Measurements from ENCODE around the gene GPC2.
A peak's percentile ranks its signal among the peaks of the same experiment; 100 is the strongest.
"Not testable (repeated sequence)": the region's sequence is repeated elsewhere in the genome, so short reads cannot be mapped to it uniquely, and the experiment has no call there.

The GPC2 gene

DNA sequence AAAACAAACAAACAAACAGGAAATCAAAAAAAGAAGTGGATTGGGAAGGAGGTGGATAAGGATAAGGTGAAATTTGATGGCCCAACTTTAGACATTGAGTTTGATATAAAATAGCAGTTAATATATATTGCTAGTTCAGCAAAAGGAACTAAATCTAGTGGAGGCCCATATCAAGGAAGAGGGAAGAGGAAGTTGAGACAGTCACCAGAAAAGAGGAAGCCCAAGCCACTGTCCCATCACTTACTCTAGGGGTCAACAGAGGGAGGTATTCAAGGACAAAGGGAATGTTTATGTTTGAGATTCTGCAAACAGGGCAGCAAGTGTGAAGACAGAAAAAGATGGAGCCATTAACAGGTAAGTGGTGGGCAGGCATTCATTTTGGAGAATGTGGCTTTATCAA lies 24.8 kb downstream of the GPC2 start:
- DNase-seq (ENCODE audit: low spot score) (no peak), FAIRE-seq (no peak)

DNA sequence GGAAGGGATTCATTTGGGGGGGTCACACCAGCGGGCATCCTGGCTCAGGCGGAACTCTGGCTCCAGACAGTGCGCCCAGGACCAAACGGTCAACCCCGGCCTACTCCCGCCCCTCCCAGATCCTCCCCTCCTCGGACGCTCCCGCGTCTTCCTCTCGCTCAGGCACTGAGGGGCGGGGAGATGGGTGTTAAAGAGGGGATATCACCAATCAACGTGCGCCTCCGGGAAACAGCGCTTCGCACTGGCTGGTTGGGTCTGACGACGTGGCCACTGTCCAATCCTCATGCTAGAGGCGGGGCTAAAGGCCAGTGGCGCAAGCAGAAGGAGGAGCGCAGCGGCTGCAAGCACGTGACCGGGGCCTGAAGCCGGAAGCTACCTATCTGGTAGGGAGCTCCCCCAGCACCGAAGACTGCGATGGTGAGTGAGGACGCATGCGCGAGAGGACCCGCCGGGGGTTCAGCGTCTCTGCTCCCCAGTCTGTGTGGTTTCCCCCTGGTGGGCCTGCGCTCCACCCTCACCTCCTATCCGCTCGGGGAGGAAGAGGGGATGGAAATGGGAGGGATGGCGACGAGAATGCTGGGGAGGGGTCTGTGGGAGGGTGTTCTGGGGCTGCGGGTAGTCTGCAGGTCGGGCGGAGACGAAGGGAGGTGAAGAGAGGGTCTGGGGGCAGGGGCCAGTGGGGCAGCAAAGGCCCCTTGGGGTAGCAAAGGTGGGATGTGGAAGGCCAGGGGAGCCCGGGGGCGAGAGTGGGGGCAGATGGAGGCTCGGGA lies 28.4 kb downstream of the GPC2 start, which contains the start of gene LAMTOR4:
TSS of gene LAMTOR4 (plus strand) at position 360 of the 770 bp plus-strand sequence. CDS start at position 415, 55 bp downstream.
- DNase-seq (ENCODE audit: low spot score) = peak; percentile 100
- FAIRE-seq = peak; percentile 98

GRCh38 chr7:100148225-100148558 lies 29.0 kb downstream of the GPC2 start:
- DNase-seq (ENCODE audit: low spot score) (no peak), FAIRE-seq (no peak)

DNA sequence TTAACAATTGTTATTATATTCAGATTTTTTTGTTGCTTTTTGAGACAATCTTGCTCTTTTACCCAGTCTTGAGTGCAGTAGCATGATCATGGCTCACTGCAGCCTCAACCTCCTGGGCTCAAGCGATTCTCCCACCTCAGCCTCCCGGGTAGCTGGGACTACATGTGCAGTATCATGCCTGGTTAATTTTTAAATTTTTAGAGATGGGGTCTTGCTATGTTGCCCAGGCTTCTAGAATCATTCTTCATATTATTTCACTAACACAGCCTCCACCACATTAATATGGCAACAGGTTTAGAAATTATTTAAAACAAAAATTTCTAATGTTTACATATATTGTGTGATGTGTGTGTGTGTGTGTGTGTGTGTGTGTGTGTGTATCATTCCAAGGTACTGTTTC lies 29.9 kb downstream of the GPC2 start:
- DNase-seq (ENCODE audit: low spot score) = no peak
- no peak for FAIRE-seq

- not testable (repeated sequence) for DNase-seq (ENCODE audit: low spot score); FAIRE-seq
Observed at GRCh38 chr7:100146350-100146749, 30.8 kb downstream of the GPC2 start.

GRCh38 chr7:100142461-100142860 lies 34.7 kb downstream of the GPC2 start:
- FAIRE-seq (no peak), DNase-seq (ENCODE audit: low spot score) (no peak)

- no peak for DNase-seq (ENCODE audit: low spot score)
- no peak for FAIRE-seq
Observed at GRCh38 chr7:100141555-100141949, 35.6 kb downstream of the GPC2 start.

DNA sequence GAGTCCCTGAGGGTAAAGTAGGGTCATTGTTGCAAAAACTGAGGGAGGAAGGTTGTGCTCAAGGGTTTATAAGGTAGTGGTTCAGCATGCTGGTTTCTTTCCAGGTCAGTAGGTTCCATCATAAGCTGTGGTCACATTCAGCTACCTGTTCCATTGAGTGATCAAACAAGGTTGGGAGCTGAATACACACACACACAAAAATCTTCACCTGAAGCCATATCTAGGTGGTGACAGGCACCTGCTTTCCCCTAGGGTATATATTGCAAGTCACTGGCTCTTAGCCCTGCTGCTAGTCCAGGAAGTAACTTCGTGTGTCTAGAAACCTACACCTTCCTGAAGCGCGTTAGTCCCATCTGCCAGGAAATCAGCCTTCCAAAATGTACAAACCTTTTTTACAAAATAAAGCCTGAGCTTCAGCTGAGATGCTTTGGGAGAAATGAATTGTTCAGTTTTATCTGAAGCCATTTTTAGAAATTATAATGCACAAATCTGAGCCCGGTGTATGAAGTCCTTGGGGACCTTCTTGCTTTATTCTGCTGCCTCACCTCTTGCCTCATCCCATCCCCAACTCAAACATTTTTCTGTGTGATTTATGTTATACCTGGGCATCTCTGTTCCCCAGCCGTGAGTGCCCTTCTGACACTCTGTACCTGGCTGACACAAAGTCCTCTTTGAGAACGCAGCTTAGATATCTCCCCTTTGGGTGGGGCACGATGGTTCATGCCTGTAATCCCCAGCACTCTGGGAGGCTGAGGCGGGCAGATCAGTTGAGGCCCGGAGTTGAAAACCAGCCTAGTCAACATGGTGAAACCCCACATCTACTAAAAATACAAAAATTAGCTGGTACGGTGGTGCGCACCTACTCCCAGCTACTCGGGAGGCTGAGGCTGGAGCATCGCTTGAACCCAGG lies 39.1 kb downstream of the GPC2 start:
- DNase-seq (ENCODE audit: low spot score) (no peak), FAIRE-seq (no peak)

DNA sequence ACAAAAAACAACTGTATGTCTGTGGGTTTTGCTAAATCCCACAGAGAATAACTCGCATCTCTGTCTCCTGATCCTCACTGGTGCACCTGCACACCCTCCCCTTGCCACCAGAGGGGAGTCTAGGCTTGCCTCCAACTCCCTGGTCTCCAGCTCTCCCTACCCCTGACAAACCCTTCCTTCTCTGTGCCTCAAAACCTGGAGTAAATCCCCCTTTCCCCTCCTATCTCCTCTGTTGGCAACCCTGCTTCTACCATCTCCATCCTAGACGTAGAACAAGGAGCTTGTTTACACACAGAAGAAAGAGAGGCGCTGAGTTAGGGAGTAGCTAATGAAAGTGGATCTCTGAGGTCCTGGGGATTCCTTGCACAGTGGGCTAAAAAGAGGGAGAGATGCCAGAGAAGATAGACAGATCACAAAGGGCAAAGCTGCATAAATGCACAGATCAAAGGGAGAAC lies 44.5 kb downstream of the GPC2 start:
- peak; percentile 87 for DNase-seq (ENCODE audit: low spot score)
- FAIRE-seq = peak; percentile 95

GRCh38 chr7:100132126-100132525 lies 45.1 kb downstream of the GPC2 start:
- no peak for FAIRE-seq
- no peak for DNase-seq (ENCODE audit: low spot score)

DNA sequence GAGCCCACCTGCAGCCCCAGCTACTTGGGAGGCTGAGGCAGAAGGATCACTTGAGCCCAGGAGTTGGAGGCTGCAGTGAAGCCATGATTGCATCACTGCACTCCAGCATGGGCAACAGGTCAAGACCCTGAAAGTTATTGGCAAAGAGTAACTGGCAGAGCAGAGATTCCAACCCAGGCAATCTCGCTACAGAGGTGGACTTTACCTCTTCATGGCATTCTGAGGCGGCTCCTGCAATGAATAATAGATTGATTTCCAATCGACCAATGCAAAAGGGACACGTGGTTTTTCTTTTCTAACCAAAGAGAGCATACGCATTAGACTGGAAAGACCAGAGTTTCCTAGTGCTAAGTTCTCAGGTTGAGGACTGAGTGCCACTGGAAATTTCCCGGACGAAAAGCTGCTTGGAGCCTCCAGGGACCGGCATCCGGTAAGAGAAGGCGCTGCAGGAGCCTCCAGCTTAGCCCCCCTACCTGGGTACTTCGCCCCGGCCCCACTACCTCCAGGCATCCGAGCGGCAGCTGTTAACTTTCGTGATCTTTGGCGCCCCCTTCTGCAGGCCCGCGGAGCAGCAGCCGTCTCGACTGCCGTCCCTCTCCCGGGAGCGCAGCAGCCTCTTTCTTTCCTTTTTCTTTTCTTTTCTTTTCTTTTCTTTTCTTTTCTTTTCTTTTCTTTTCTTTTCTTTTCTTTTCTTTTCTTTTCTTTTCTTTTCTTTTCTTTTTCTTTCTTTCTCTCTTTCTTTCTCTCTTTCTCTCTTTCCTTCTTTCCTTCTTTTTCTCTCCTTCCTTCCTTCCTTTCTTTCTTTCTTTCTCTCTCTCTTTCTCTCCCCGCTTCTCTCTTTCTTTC lies 46.4 kb downstream of the GPC2 start:
- FAIRE-seq = no peak
- DNase-seq (ENCODE audit: low spot score) = peak; percentile 79

DNA sequence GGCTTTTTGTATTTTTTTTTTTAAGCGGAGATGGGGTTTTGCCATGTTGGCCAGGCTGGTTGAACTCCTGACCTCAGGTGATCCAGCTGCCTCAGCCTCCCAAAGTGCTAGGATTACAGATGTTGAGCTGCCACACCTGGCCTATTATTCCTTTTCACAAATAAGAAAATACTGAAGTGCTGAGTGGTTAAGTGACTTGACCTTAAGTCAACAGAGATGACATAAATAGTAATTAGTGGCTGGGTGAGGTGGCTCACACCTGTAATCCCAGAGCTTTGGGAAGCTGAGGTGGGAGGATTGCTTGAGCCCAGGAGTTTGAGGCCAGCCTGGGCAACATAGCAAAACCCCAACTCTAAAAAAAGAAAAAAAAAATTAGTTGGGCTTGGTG lies 47.0 kb downstream of the GPC2 start:
- DNase-seq (ENCODE audit: low spot score); FAIRE-seq: not testable (repeated sequence)

- FAIRE-seq (no peak), DNase-seq (ENCODE audit: low spot score) (no peak)
Observed at GRCh38 chr7:100128637-100128963, 48.6 kb downstream of the GPC2 start.

DNA sequence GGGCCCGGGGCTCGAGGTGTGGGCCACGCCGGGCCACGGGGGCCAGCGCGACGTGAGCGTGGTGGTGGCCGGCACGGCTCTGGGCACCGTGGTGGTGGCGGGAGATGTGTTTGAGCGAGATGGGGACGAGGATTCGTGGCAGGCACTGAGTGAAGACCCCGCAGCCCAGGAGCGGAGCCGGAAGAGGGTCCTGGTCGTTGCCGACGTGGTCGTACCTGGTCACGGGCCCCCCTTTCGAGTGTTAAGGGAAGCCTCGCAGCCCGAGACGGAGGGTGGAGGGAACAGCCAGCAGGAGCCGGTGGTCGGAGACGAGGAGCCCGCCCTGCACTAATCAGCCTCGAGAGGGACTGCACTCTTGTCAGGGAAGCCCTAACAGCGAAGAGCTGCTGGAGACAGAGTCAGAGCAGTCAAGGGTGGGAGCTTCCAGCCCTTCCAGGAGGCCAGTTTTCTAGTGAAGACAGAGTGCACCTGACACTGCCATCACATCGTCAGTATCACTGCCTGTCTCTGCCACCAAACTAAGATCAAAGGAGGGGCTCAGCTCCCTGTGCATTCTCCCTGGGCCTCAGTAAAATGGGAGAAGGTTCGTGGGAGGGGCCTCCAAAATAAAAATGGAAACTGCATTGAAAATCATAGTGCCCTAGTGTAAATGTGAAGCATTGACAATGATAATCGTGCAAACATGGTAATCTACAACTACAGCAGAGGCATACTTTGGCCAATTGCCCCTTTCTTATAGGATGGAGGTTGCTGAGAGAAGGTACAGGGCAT lies 49.1 kb downstream of the GPC2 start:
- FAIRE-seq (no peak), DNase-seq (ENCODE audit: low spot score) (peak; percentile 54)

- peak; percentile 89 for FAIRE-seq
- DNase-seq (ENCODE audit: low spot score) = peak; percentile 96
Observed at GRCh38 chr7:100126931-100127865, 50.0 kb downstream of the GPC2 start, which contains the start of gene MBLAC1. Gene MBLAC1, plus strand, starts transcription at chr7:100126967. Its CDS starts 429 bp downstream, at chr7:100127396.

- FAIRE-seq = no peak
Observed at GRCh38 chr7:100126239-100126930, 50.8 kb downstream of the GPC2 start.

DNA sequence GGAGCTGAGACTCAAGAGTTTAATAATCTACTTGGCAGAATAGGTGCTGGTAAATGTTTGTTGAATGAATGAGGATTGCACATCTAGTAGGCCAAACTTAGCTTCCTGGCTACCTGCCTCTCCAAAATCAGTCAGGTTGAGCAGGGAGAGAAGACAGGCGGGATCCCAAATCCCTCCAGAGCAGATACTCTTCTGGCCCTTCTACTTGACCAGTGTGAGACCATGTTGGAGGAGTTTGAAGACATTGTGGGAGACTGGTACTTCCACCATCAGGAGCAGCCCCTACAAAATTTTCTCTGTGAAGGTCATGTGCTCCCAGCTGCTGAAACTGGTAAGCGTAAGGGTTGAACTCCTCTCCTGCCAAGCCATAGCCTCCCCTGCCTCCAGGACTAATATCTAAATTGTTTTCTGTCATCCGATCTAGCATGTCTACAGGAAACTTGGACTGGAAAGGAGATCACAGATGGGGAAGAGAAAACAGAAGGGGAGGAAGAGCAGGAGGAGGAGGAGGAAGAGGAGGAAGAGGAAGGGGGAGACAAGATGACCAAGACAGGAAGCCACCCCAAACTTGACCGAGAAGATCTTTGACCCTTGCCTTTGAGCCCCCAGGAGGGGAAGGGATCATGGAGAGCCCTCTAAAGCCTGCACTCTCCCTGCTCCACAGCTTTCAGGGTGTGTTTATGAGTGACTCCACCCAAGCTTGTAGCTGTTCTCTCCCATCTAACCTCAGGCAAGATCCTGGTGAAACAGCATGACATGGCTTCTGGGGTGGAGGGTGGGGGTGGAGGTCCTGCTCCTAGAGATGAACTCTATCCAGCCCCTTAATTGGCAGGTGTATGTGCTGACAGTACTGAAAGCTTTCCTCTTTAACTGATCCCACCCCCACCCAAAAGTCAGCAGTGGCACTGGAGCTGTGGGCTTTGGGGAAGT lies 52.6 kb downstream of the GPC2 start:
- DNase-seq (ENCODE audit: low spot score) = no peak
- no peak for FAIRE-seq

More at GRCh38 chr7:100126239-100126930, 50.8 kb downstream of the GPC2 start:
- DNase-seq (ENCODE audit: low spot score) = no peak

DNA sequence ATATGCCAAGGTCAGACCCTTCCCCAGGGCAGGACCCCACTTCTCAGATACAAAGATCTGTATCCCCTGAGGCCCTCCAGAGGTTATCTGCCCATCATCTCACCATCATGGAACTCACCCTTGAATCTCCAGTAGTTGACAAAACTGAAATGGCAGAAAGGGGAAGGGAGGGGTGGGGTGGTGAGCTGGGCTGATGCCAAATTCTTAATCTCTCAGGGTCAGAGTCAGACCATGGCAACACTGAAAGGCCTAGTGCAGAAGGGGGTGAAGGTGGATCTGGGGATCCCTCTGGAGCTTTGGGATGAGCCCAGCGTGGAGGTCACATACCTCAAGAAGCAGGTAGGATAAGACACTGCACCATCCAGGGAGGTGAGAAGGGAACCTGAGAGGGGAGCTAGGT lies 54.6 kb downstream of the GPC2 start:
- DNase-seq (ENCODE audit: low spot score) (no peak), FAIRE-seq (no peak)
